Measurements from ENCODE around the gene CEBPG. TPM values are rescaled to one million over a fixed set of nuclear protein-coding genes. Genes with fewer than 3 reads are reported as not detected.

CEBPG gene
- total RNA-seq, 1 donor from 2014 or later: 13.0 TPM

DNA sequence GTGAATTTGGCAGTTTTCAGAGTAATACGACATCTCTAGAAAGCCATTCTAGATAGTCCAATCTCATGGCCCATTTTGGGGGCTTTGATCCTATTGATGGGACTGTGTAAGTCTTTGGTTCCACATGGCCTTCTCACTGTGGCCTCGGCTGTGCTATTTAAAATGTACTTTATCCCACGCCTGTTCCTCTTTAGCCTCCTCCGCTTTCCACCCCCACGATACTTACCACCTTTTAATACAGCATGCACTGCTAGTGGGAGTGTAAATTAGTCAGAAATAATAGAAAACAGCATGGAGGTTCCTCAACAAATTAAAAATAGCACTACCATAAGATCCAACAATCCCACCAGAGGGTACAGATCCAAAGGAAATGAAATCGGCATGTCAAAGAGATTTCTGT, 28.3 kb upstream of the CEBPG start:
- Histone ChIP-seq H3K27me3 (ENCODE audit: low read depth) (peaks cover 85% of the 10 kb centered on the region), H3K9me3 (replicated peaks) (no peaks in the 10 kb centered on the region), H3K4me3 (no peak overlapping the region), H3K36me3 (no peaks in the 10 kb centered on the region), H3K4me1 (peaks cover 10% of the 10 kb centered on the region), H3K27ac (replicated peaks) (no peak overlapping the region)
- no peak for DNase-seq
- intact Hi-C loops (cut with micrococcal nuclease): no loop called here
- TF ChIP-seq, protein P1, sequence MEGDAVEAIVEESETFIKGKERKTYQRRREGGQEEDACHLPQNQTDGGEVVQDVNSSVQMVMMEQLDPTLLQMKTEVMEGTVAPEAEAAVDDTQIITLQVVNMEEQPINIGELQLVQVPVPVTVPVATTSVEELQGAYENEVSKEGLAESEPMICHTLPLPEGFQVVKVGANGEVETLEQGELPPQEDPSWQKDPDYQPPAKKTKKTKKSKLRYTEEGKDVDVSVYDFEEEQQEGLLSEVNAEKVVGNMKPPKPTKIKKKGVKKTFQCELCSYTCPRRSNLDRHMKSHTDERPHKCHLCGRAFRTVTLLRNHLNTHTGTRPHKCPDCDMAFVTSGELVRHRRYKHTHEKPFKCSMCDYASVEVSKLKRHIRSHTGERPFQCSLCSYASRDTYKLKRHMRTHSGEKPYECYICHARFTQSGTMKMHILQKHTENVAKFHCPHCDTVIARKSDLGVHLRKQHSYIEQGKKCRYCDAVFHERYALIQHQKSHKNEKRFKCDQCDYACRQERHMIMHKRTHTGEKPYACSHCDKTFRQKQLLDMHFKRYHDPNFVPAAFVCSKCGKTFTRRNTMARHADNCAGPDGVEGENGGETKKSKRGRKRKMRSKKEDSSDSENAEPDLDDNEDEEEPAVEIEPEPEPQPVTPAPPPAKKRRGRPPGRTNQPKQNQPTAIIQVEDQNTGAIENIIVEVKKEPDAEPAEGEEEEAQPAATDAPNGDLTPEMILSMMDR (IDR thresholded peaks at IDR 0.05; ENCODE audit: borderline replicate concordance): no peak

DNA sequence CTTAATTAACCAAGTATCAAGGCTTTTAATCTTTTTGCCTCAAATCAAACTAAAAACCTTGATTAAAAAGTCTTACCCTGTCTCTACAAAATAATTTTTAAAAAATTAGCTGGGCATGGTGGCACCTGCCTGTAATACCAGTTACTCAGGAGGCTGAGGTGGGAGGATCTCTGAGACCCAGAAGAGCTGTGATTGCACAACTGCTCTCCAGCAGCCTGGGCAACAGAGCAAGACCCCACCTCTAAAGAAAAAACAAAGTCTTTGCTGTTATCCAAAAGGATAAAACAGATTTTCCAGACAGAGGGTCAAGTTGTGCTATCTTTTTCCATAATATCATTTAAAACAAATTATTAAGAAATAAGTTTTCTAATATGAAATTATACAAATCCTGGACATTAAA, 26.8 kb upstream of the CEBPG start:
- no peak for DNase-seq
- Histone ChIP-seq H3K27ac (replicated peaks) (no peak overlapping the region), H3K9me3 (replicated peaks) (no peaks in the 10 kb centered on the region), H3K36me3 (no peaks in the 10 kb centered on the region), H3K4me1 (peaks cover 10% of the 10 kb centered on the region), H3K4me3 (no peak overlapping the region), H3K27me3 (ENCODE audit: low read depth) (peaks cover 88% of the 10 kb centered on the region)
- intact Hi-C loops (cut with micrococcal nuclease): no loop called here
- TF ChIP-seq, protein P1 (IDR thresholded peaks at IDR 0.05; ENCODE audit: borderline replicate concordance): no peak

DNA sequence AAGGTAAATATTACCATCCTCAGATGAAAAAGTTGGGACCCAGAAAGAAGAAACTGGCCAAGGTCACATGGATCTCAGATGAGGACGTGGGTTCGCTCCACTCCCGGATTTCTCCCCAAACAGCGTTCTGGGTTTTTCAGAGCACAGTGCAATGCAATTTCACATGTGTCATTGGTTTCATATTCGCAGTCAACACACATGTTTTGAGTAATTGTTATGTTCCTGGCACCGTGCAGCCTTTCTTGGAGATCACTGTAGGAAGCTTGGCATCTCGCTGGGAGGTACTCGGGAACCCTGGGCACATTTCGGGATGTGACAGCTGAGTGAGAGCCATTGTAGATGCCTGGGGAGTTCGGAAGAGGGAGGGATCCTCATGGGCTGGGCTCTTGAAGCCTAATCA, 26.2 kb upstream of the CEBPG start:
- TF ChIP-seq, protein P1 (IDR thresholded peaks at IDR 0.05; ENCODE audit: borderline replicate concordance): no peak

DNA sequence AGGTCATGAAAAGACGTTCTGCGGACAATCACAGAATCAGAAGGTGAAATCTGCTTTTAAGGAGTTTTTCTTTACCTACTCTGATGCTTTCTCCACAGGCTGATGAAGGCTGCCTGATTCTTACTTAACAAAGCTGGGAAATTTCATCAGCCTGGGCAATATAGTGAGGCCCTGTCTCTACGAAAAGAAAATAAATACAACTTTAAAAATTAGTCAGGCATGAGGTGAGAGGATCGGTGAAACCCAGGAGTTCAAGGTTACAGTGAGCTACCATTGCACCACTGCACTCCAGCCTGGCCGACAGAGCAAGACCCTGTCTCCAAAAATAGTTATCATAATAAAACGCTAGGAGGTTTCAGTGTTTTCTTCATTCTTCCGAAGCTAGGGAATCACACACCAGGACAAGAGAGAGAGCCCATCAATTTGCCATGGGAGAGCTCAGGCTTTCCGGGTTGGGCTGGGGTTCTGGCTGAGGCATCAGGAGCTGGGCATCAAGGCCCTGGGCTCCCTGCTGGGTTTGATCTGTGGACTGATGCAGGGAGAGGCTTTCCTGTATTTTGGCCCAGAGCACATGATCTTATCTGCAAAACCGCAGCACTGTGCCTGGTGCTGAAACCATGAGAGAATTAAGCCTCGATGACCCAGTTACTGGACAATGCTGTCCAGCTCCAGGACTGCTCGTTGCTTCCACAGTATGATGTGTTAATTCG, 25.1 kb upstream of the CEBPG start:
- Histone ChIP-seq H3K4me1 (peaks cover 10% of the 10 kb centered on the region), H3K27me3 (ENCODE audit: low read depth) (peaks cover 80% of the 10 kb centered on the region), H3K27ac (replicated peaks) (no peak overlapping the region), H3K9me3 (replicated peaks) (no peaks in the 10 kb centered on the region), H3K4me3 (no peak overlapping the region), H3K36me3 (no peaks in the 10 kb centered on the region)
- DNase-seq: no peak
- TF ChIP-seq, protein P1 (IDR thresholded peaks at IDR 0.05; ENCODE audit: borderline replicate concordance): no peak
- intact Hi-C loops (cut with micrococcal nuclease): no loop called here

More for the DNA sequence above, 26.2 kb upstream of the CEBPG start:
- intact Hi-C loops (cut with micrococcal nuclease): no loop called here
- H3K9me3 ChIP-seq (replicated peaks): no peaks in the 10 kb centered on the region
- H3K4me3 ChIP-seq: no peak overlapping the region
- H3K36me3 ChIP-seq: no peaks in the 10 kb centered on the region
- peaks cover 10% of the 10 kb centered on the region for H3K4me1 ChIP-seq
- peaks cover 91% of the 10 kb centered on the region for H3K27me3 ChIP-seq (ENCODE audit: low read depth)
- H3K27ac ChIP-seq (replicated peaks): no peak overlapping the region
- no peak for DNase-seq

- H3K4me3 ChIP-seq: no peak overlapping the region
- TF ChIP-seq, protein P1 (IDR thresholded peaks at IDR 0.05; ENCODE audit: borderline replicate concordance): no peak
- peaks cover 4% of the 10 kb centered on the region for H3K4me1 ChIP-seq
- H3K9me3 ChIP-seq (replicated peaks): no peaks in the 10 kb centered on the region
- peaks cover 69% of the 10 kb centered on the region for H3K27me3 ChIP-seq (ENCODE audit: low read depth)
- no peak for DNase-seq
- no peak overlapping the region for H3K27ac ChIP-seq (replicated peaks)
- intact Hi-C loops (cut with micrococcal nuclease): no loop called here
- no peaks in the 10 kb centered on the region for H3K36me3 ChIP-seq
Measured at GRCh38 chr19:33349319-33350289, 23.9 kb upstream of the CEBPG start.

Measured in left ventricle myocardium inferior (tissue), 1 donor.